Effector memory CD8-positive, alpha-beta T cell (primary cell): ENCODE results near the gene SPINK13.

Experiments used
- ATAC-seq: fragments of 150-1000 bp; cut with Tn5 transposase; replicated peaks from 2 replicates; pipeline ENCODE4 v1.10.0; 2021; ENCODE audit warnings: mild to moderate bottlenecking, moderate library complexity
- DNase-seq, 3 experiments: peaks; one replicate each; pipeline ENCODE4 v3.0.0; 2021
- H3K27ac Mint-ChIP-seq, 2 donors: one replicate each; pipeline ENCODE4 v1.8.0; 2022; ENCODE audit warnings: mild to moderate bottlenecking in 2 of 2, mixed read lengths in 2 of 2, moderate library complexity in 2 of 2
- H3K27me3 Mint-ChIP-seq, 2 donors: one replicate each; pipeline ENCODE4 v1.8.0; 2022; ENCODE audit warnings: mixed read lengths in 2 of 2
- H3K36me3 Mint-ChIP-seq: one replicate; pipeline ENCODE4 v1.8.0; 2022; ENCODE audit warnings: mild to moderate bottlenecking, moderate library complexity, mixed read lengths; ENCODE audit not compliant: insufficient read depth
- H3K4me1 Mint-ChIP-seq, 2 donors: one replicate each; pipeline ENCODE4 v1.8.0; 2022; ENCODE audit warnings: low read depth in 2 of 2, mixed read lengths in 2 of 2
- H3K4me3 Mint-ChIP-seq, 2 donors: one replicate each; pipeline ENCODE4 v1.8.0; 2022; ENCODE audit warnings: mild to moderate bottlenecking in 2 of 2, mixed read lengths in 2 of 2, moderate library complexity in 2 of 2
- H3K9me3 Mint-ChIP-seq, 2 donors: one replicate each; pipeline ENCODE4 v1.8.0; 2022; ENCODE audit warnings: mixed read lengths in 2 of 2

The SPINK13 gene

DNA sequence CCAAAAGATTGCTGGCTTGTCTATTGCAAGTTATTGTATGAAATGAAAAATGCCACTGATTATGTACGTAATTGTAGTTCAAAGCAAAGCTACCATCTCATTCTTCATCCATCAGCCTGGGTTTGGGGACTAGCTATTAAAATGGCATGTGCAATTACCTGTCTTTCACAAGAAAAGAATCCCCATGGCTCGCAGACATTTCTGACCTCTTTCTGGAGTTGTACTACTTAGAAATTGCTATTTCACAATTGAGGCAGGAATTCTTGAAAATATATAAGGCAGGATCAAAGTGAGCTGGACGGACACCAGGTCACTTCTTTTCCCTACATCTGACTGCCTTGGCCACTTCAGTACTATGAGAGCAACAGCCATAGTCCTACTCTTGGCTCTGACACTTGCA, 66.7 kb downstream of the SPINK13 start, which contains the start of gene SPINK9:
Gene SPINK9, plus strand, starts transcription at position 301 of the 400 bp plus-strand sequence. Its CDS starts 55 bp downstream, at position 356.
- peaks cover 13 to 32% of the 10 kb centered on the region in 2 donors for H3K27me3 Mint-ChIP-seq
- ATAC-seq = no peak
- peaks cover 0 to 2% of the 10 kb centered on the region in 2 donors for H3K9me3 Mint-ChIP-seq
- no peak for DNase-seq
- H3K36me3 Mint-ChIP-seq = no peaks in the 10 kb centered on the region
- H3K27ac Mint-ChIP-seq = no peak within 1 kb of the TSS
- no peak within 1 kb of the TSS for H3K4me3 Mint-ChIP-seq
- H3K4me1 Mint-ChIP-seq = no peaks in the 10 kb centered on the region
